OCI-LY7 (cell line): ENCODE data around the gene CHD1.

Experiments
- CTCF ChIP-seq: fragments of 200-600 bp; sonication (generic); conservative IDR thresholded peaks from 2 replicates; pipeline ENCODE4 v1.5.1; 2014; ENCODE audit warnings: mild to moderate bottlenecking, antibody characterized with exemption, low read length, moderate library complexity, mixed read lengths
- EZH2phosphoT487 ChIP-seq: fragments of 200-600 bp; sonication (generic); IDR thresholded peaks from 2 replicates; pipeline ENCODE4 v1.6.1; 2018; ENCODE audit warnings: low read depth, borderline replicate concordance, mild to moderate bottlenecking, mixed run types, antibody characterized with exemption, low read length, moderate library complexity, mixed read lengths

DNA sequence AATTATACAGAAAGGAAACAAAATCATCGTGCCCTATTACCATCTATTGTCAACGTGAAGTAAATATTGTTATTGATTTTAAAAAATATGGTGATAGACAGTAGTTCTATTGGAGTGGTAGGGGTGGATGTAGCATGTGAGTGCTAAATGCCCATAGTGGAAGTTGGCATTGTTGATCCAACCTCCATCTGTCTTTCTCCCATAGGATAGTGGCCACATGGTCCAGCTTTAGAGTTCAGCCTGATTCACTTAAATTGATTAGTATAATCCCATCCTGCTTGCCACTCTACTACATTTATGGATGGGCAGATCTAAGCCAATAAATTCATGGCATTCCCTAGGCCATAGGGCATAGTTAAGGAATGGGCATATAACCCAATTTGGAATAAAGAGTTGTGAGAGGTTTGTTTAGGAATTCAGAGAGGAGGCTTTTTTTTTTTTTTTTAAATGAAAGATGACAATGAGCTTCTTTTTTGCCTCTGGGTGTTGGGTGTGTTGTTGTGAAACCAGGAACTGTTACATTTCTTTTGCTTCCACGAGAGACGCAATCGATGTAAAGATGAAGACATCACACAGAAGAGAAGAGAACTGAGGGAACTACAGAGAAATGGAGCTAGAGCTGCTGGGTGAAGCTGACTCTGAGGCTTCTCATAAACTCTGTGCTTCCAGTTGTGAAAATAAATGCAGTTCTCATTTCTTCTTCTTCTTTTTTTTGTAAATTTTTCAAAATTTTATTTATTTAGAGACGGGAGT, 12.5 kb upstream of the CHD1 start:
- TF ChIP-seq CTCF = no peak
- no peak for TF ChIP-seq EZH2phosphoT487
